Peyer's patch (tissue), 4 donors: ENCODE measurements around the gene DEAF1. TPM values are rescaled to one million over a fixed set of nuclear protein-coding genes. Genes with fewer than 3 reads are reported as not detected.

Experiments
- DNase-seq, 3 donors: peaks; one replicate each; pipeline ENCODE4 v3.0.0-alpha.2; 2017 to 2019
- H3K27ac ChIP-seq, 4 donors: fragments of 200-600 bp; sonication (generic); one replicate each; pipeline ENCODE4 v1.5.1; 2016 to 2019
- H3K27me3 ChIP-seq, 2 donors: fragments of 200-600 bp; sonication (generic); one replicate each; pipeline ENCODE4 v1.5.1; 2019
- H3K36me3 ChIP-seq, 3 donors: fragments of 200-600 bp; sonication (generic); one replicate each; pipeline ENCODE4 v1.5.1; 2016 to 2019
- H3K4me1 ChIP-seq, 4 donors: fragments of 200-600 bp; sonication (generic); one replicate each; pipeline ENCODE4 v1.5.1; 2016 to 2019
- H3K4me3 ChIP-seq, 4 donors: fragments of 200-600 bp; sonication (generic); 1 replicate in 3 of 4; 2 replicates in 1 of 4; pipeline ENCODE4 v1.5.1; 2016 to 2019; ENCODE audit warnings: mild to moderate bottlenecking in 1 of 4
- H3K9me3 ChIP-seq, 4 donors: fragments of 200-600 bp; sonication (generic); one replicate each; pipeline ENCODE4 v1.5.1; 2016 to 2019; ENCODE audit warnings: mild to moderate bottlenecking in 1 of 4
- POLR2A ChIP-seq, 2 donors: fragments of 450-650 bp; IDR thresholded peaks; one replicate each; pipeline ENCODE4 v1.5.1; 2017; ENCODE audit warnings: antibody characterized with exemption in 2 of 2, mild to moderate bottlenecking in 2 of 2, moderate library complexity in 2 of 2
- total RNA-seq, 4 donors: library from RNA; depleted of rRNA; stranded (reverse); fragments of >200 nt; gene quantifications; one replicate each; pipeline ENCODE4 v1.1.0, GENCODE V29; 2016
- TF ChIP-seq, protein P1 (sequence below), 6 experiments: fragments of 450-650 bp in 4 of 6; fragments of 200-600 bp in 2 of 6; sonication (generic) in 1 of 6; IDR thresholded peaks; one replicate each; pipeline ENCODE4 v1.5.1; 2017 to 2019; ENCODE audit warnings: antibody characterized with exemption in 6 of 6, mild to moderate bottlenecking in 3 of 6, moderate library complexity in 1 of 6

The DEAF1 gene
- total RNA-seq, 4 donors from 2014 or later: 14.9 to 56.2 (median 47.0) TPM

DNA sequence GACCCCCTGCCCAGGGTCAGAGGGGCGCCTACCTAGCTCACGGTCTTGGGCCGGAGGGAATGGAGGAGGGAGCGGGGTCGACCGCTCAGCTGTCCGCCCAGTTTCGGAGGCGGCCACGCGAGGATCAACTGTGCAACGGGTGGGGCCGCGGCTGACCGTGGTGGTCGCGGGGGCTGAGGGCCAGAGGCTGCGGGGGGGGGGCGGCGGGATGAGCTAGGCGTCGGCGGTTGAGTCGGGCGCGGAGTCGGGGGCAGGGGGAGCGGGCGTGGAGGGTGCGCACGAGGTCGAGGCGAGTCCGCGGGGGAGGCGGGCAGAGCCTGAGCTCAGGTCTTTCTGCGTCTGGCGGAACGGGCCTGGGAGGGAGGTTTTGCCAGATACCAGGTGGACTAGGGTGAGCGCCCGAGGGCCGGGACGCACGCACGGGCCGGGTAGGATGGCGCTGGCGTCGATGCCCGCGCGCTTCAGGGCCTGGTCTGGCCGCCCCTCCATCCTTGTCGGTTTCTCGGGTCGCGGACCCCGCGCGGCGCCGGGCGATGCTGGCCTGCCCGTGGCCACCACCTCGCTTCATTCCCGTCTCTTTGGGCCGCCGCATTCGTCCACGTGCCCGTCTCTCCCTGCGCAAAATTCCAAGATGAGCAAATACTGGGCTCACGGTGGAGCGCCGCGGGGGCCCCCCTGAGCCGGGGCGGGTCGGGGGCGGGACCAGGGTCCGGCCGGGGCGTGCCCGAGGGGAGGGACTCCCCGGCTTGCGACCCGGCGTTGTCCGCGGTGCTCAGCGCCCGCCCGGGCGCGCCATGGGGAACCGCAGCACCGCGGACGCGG lies 58.3 kb downstream of the DEAF1 start, which contains the start of gene DRD4:
Gene DRD4, plus strand, starts transcription at position 759 of the 822 bp plus-strand sequence. Its CDS starts 36 bp downstream, at position 795.
- TF ChIP-seq, protein P1, sequence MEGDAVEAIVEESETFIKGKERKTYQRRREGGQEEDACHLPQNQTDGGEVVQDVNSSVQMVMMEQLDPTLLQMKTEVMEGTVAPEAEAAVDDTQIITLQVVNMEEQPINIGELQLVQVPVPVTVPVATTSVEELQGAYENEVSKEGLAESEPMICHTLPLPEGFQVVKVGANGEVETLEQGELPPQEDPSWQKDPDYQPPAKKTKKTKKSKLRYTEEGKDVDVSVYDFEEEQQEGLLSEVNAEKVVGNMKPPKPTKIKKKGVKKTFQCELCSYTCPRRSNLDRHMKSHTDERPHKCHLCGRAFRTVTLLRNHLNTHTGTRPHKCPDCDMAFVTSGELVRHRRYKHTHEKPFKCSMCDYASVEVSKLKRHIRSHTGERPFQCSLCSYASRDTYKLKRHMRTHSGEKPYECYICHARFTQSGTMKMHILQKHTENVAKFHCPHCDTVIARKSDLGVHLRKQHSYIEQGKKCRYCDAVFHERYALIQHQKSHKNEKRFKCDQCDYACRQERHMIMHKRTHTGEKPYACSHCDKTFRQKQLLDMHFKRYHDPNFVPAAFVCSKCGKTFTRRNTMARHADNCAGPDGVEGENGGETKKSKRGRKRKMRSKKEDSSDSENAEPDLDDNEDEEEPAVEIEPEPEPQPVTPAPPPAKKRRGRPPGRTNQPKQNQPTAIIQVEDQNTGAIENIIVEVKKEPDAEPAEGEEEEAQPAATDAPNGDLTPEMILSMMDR (IDR thresholded peaks at IDR 0.05): no peak
- no peak for TF ChIP-seq POLR2A (IDR thresholded peaks at IDR 0.05)
- Histone ChIP-seq H3K27ac (no peak within 1 kb of the TSS), H3K4me1 (peaks cover 0 to 20% (median 11%) of the 10 kb centered on the region in 4 donors), H3K36me3 (no peaks in the 10 kb centered on the region), H3K27me3 (peaks cover 0 to 10% of the 10 kb centered on the region in 2 donors), H3K4me3 (peak within 1 kb of the TSS in 3 of 4 donors; percentile 31 to 46 (median 35)), H3K9me3 (no peaks in the 10 kb centered on the region)
- peak in 1 of 3 donors; percentile 56 for DNase-seq

DNA sequence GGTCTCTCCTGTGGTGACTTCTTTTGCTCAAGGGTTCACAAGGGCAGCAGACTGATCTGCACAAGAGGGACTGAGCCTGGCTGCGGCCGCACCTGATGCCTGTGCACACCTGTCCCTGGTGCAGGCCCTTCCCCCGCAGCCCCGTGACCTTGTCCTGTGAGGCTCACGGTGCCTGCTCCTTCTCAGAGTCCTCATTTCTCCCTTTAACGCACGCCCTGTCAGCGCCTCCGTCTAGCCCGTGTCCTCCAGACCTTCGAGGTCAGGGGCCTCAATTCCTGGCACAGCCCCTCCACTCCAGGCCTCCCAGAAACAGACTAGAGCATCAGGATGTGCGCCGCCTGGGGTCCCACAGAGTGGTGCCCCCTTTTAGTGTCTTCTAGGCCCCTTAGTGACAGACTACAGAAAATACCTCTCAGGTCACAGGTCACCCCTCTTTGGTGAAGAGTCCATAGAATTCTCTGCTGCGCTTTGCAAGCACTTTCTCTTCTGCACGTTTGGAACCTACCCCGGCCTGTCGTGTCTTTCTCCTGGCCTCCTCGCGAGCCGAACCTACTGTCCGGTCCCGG lies 59.0 kb downstream of the DEAF1 start:
- no peak for TF ChIP-seq POLR2A (IDR thresholded peaks at IDR 0.05)
- TF ChIP-seq, protein P1 (IDR thresholded peaks at IDR 0.05): no peak
- Histone ChIP-seq H3K36me3 (no peaks in the 10 kb centered on the region), H3K4me3 (no peak overlapping the region), H3K4me1 (peaks cover 0 to 20% (median 11%) of the 10 kb centered on the region in 4 donors), H3K27me3 (peaks cover 0 to 10% of the 10 kb centered on the region in 2 donors), H3K9me3 (no peaks in the 10 kb centered on the region), H3K27ac (no peak overlapping the region)
- DNase-seq: peak in 1 of 3 donors; percentile 26

DNA sequence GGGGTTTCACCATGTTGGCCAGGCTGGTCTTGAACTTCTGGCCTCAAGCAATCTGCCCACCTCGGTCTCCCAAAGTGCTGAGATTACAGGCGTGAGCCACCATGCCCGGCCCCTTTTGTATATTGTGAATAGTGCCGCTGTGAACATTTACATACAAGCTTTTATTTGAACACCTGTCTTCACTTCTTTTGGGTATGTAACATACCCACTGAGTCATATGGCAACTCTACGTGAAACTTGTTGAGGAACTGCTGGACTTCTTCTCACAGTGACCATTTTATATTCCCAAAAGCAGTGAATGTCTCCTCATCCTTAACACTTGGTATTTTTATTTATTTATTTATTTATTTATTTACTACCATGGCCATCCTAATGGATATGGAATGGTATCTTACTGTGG lies 64.2 kb downstream of the DEAF1 start:
- no peak for DNase-seq
- TF ChIP-seq POLR2A (IDR thresholded peaks at IDR 0.05): no peak
- TF ChIP-seq, protein P1 (IDR thresholded peaks at IDR 0.05): no peak
- Histone ChIP-seq H3K36me3 (no peaks in the 10 kb centered on the region), H3K27me3 (no peaks in the 10 kb centered on the region), H3K4me3 (no peak overlapping the region), H3K4me1 (peaks cover 5 to 10% (median 8%) of the 10 kb centered on the region in 4 donors), H3K9me3 (no peaks in the 10 kb centered on the region), H3K27ac (no peak overlapping the region)

DNA sequence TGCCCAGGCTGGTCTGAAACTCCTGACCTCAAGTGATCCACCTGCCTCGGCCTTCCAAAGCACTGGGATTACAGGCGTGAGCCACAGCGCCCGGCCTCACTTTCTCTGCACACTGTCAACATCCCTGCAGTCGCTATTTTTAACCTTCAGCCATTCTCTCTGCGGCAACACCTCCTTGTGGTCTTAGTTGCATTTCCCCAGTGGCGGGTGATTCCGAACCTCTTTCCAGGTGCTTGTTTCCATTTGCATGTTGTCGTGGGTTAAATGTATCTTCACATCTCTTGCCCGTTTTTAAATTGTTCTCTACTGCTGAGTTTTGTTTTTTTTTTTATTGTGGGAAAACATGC lies 65.8 kb downstream of the DEAF1 start:
- H3K4me3 ChIP-seq: no peak overlapping the region
- no peak for TF ChIP-seq POLR2A (IDR thresholded peaks at IDR 0.05)
- TF ChIP-seq, protein P1 (IDR thresholded peaks at IDR 0.05): no peak
- peak in 1 of 3 donors; percentile 21 for DNase-seq
- no peak overlapping the region for H3K27ac ChIP-seq
- H3K27me3 ChIP-seq: no peaks in the 10 kb centered on the region
- H3K9me3 ChIP-seq: no peaks in the 10 kb centered on the region
- no peaks in the 10 kb centered on the region for H3K36me3 ChIP-seq
- H3K4me1 ChIP-seq: peaks cover 5 to 15% (median 8%) of the 10 kb centered on the region in 4 donors

DNA sequence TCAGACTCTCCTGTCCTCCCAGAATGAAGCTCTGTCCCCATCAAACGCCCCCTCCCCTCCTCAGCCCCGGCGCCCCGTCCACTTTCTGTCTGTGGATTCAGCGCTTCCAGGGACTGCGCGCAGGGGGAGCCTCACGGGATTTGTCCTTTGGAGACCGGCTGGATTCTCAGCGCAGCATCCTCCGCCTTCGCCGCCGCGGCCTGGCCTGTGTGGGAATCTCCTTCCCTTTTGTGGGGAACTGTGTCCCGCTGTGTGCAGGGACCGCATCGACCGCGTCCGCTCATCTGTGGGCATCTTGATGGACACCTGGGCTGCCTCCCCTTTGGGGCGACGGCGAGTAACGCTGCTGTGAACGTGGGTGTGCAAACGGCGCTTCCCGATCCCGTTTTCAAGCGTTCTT lies 67.0 kb downstream of the DEAF1 start:
- Histone ChIP-seq H3K9me3 (no peaks in the 10 kb centered on the region), H3K4me1 (peaks cover 5 to 21% (median 8%) of the 10 kb centered on the region in 4 donors), H3K27me3 (no peaks in the 10 kb centered on the region), H3K36me3 (peaks cover 0 to 6% (median 0%) of the 10 kb centered on the region in 3 donors), H3K4me3 (no peak overlapping the region), H3K27ac (no peak overlapping the region)
- peak in 1 of 3 donors; percentile 44 for DNase-seq
- no peak for TF ChIP-seq POLR2A (IDR thresholded peaks at IDR 0.05)
- TF ChIP-seq, protein P1 (IDR thresholded peaks at IDR 0.05): no peak
